CD4-positive, alpha-beta T cell treated with Interleukin-15 for 1 hour (primary cell): ENCODE data around the gene LDAH.
A peak's percentile ranks its signal among the peaks of the same experiment; 100 is the strongest.
"Not testable (repeated sequence)": the region's sequence is repeated elsewhere in the genome, so short reads cannot be mapped to it uniquely, and the experiment has no call there.

Experiments used
- DNase-seq: peaks from one replicate; pipeline ENCODE4 v3.0.0-alpha.2; 2020

LDAH gene

GRCh38 chr2:20822535-20823490 is at the start of gene LDAH:
TSS of gene LDAH (minus strand) at chr2:20823101. CDS start at chr2:20801463, 21,638 bp downstream.
- peak; percentile 82 for DNase-seq

- no peak for DNase-seq
Observed at GRCh38 chr2:20868377-20868776, 45.5 kb upstream of the LDAH start.

- DNase-seq = no peak
Observed at GRCh38 chr2:20862850-20863249, 39.9 kb upstream of the LDAH start.

GRCh38 chr2:20855456-20855855 is 32.6 kb upstream of the LDAH start:
- no peak for DNase-seq

- DNase-seq = no peak
Observed at GRCh38 chr2:20852670-20853069, 29.8 kb upstream of the LDAH start.

- DNase-seq = no peak
Observed at GRCh38 chr2:20852139-20852538, 29.2 kb upstream of the LDAH start.

GRCh38 chr2:20844246-20844645 is 21.3 kb upstream of the LDAH start:
- no peak for DNase-seq

GRCh38 chr2:20839052-20839451 is 16.2 kb upstream of the LDAH start:
- no peak for DNase-seq

GRCh38 chr2:20838016-20838415 is 15.1 kb upstream of the LDAH start:
- no peak for DNase-seq

GRCh38 chr2:20836521-20836920 is 13.6 kb upstream of the LDAH start:
- DNase-seq = no peak

GRCh38 chr2:20834331-20834730 is 11.4 kb upstream of the LDAH start:
- DNase-seq = no peak

- no peak for DNase-seq
Observed at GRCh38 chr2:20832606-20833005, 9.7 kb upstream of the LDAH start.

- no peak for DNase-seq
Observed at GRCh38 chr2:20829861-20830260, 7.0 kb upstream of the LDAH start.

- no peak for DNase-seq
Observed at GRCh38 chr2:20823917-20824316, 1.0 kb upstream of the LDAH start.

- no peak for DNase-seq
Observed at GRCh38 chr2:20818820-20819219, 4.1 kb downstream of the LDAH start.

GRCh38 chr2:20815216-20815615 is 7.7 kb downstream of the LDAH start:
- no peak for DNase-seq

- no peak for DNase-seq
Observed at GRCh38 chr2:20812779-20813178, 10.1 kb downstream of the LDAH start.

GRCh38 chr2:20806286-20806685 is 16.6 kb downstream of the LDAH start:
- no peak for DNase-seq

GRCh38 chr2:20803974-20804373 is 18.9 kb downstream of the LDAH start:
- no peak for DNase-seq

GRCh38 chr2:20803226-20803682 is 19.6 kb downstream of the LDAH start:
- DNase-seq = no peak

- DNase-seq = no peak
Observed at GRCh38 chr2:20797096-20797495, 25.8 kb downstream of the LDAH start.

GRCh38 chr2:20796374-20796791 is 26.5 kb downstream of the LDAH start:
- DNase-seq = no peak

GRCh38 chr2:20793944-20794343 is 29.0 kb downstream of the LDAH start:
- not testable (repeated sequence) for DNase-seq

GRCh38 chr2:20781656-20782265 is 41.1 kb downstream of the LDAH start:
- DNase-seq = no peak
